Measurements from ENCODE around the gene SLC23A1. TPM values are rescaled to one million over a fixed set of nuclear protein-coding genes. Genes with fewer than 3 reads are reported as not detected.

SLC23A1 gene
- total and polyA plus RNA-seq, 9 of the 15 experiments (the other 6 are each of a cell fraction or from before 2014, with no cell fraction given) = 0.03 to 0.20 (median 0.05) TPM; not detected in 5

- FAIRE-seq (no peak), ATAC-seq (no peak), DNase-seq (ENCODE audit: extremely low read depth in 1 of 4, low spot score in 3 of 4) (no peak)
- Histone ChIP-seq H3K4me1 (replicated peaks in 1 of 2; ENCODE audit: control insufficient read depth in 2 of 2, insufficient read depth in 2 of 2, low read length in 2 of 2) (peaks cover 6 to 12% of the 10 kb centered on the region in 2 experiments; a peak in 4 of 5 replicates), H3K9ac (ENCODE audit: insufficient read depth in 1 of 2, low read depth in 2 of 2, low read length in 2 of 2) (no peak overlapping the region), H4K20me1 (replicated peaks; ENCODE audit: control insufficient read depth, insufficient read depth, low read length) (no peaks in the 10 kb centered on the region), H3K27me3 (ENCODE audit: control insufficient read depth in 2 of 2, insufficient read depth in 2 of 2, low read length in 2 of 2) (no peaks in the 10 kb centered on the region), H3K4me2 (ENCODE audit: insufficient read depth, low read length) (no peak overlapping the region), H3K9me3 (replicated peaks; ENCODE audit: control insufficient read depth, insufficient read depth, low read depth, low read length) (no peaks in the 10 kb centered on the region), H3K4me3 (no peak overlapping the region), H3K27ac (ENCODE audit: extremely low read depth, low read depth, low read length) (no peak overlapping the region), H3K36me3 (ENCODE audit: control insufficient read depth, insufficient read depth, low read length) (no peaks in the 10 kb centered on the region), H3K79me2 (ENCODE audit: control insufficient read depth, insufficient read depth, low read length) (no peaks in the 10 kb centered on the region), H2AFZ (ENCODE audit: low read depth, low read length) (no peak overlapping the region), H3K9me1 (ENCODE audit: control insufficient read depth, insufficient read depth, low read length) (no peaks in the 10 kb centered on the region)
- POLR2A ChIA-PET = interaction anchor here (0.6 to 1.8 kb wide), 4 partner anchors 8 to 107 kb away, joined by 3 to 5 read pairs (median 4); no protein-coding TSS in a partner anchor
- CTCF ChIA-PET (ENCODE audit: low intra/inter-chr PET ratio) = no interaction called here
- intact Hi-C loops (cut with micrococcal nuclease) (no loop called here), in situ Hi-C loops (cut with MboI) (no loop called here)
- no peak for TF ChIP-seq CEBPB (tag; IDR thresholded peaks at IDR 0.05)
- TF ChIP-seq ZNF644 (tag; IDR thresholded peaks at IDR 0.05; ENCODE audit: low read depth) = no peak
- TF ChIP-seq NCOA1 (IDR thresholded peaks at IDR 0.05; ENCODE audit: low read depth) = no peak
- peak; percentile 61 for TF ChIP-seq BHLHE40 (IDR thresholded peaks at IDR 0.05; ENCODE audit: low read length)
- peak; percentile 31; the same call in 1 of the 2 replicates for TF ChIP-seq USF2 (CRISPR knock-in tag; IDR thresholded peaks at IDR 0.05)
- BruUV-seq (replicated peaks) = no TSS peak
- WGBS (ENCODE audit: insufficient coverage, low coverage, missing lambda C conversion rate) = 33% methylated on average over 2 of the region's 2 CpGs
These were observed 23.9 kb upstream of the SLC23A1 start for GRCh38 chr5:139406963-139407362.

- peak overlapping the region; percentile 73 to 88 for H3K9ac ChIP-seq (ENCODE audit: insufficient read depth in 1 of 2, low read depth in 2 of 2, low read length in 2 of 2)
- intact Hi-C loops (cut with micrococcal nuclease) = loop anchor here (5.0 kb wide), 1 partner anchor 62 kb away; the partner anchor contains the start of gene PAIP2
- no peaks in the 10 kb centered on the region for H3K27me3 ChIP-seq (ENCODE audit: control insufficient read depth in 2 of 2, insufficient read depth in 2 of 2, low read length in 2 of 2)
- FAIRE-seq = no peak
- peak overlapping the region; percentile 99 for H3K4me2 ChIP-seq (ENCODE audit: insufficient read depth, low read length)
- DNase-seq (ENCODE audit: extremely low read depth in 1 of 4, low spot score in 3 of 4) = no peak
- 0 out of 3 replicates have a peak, but pooled peaks cover 2% of the 10 kb centered on the region for H3K36me3 ChIP-seq (ENCODE audit: control insufficient read depth, insufficient read depth, low read length)
- no TSS peak for BruUV-seq (replicated peaks)
- H3K4me3 ChIP-seq = peak overlapping the region; percentile 50
- H3K4me1 ChIP-seq (replicated peaks in 1 of 2; ENCODE audit: control insufficient read depth in 2 of 2, insufficient read depth in 2 of 2, low read length in 2 of 2) = peaks cover 11 to 15% of the 10 kb centered on the region in 2 experiments; a peak in 4 of 5 replicates
- H3K27ac ChIP-seq (ENCODE audit: extremely low read depth, low read depth, low read length) = peak overlapping the region; percentile 90
- H2AFZ ChIP-seq (ENCODE audit: low read depth, low read length) = peak overlapping the region; percentile 97
- no peak for ATAC-seq
- H3K79me2 ChIP-seq (ENCODE audit: control insufficient read depth, insufficient read depth, low read length) = no peaks in the 10 kb centered on the region
- ChIA-PET CTCF (ENCODE audit: low intra/inter-chr PET ratio) (no interaction called here), POLR2A (interaction anchor here (0.6 to 1.6 kb wide), 5 partner anchors 10 to 370 kb away, joined by 3 to 5 read pairs (median 3); no protein-coding TSS in a partner anchor)
- H3K9me1 ChIP-seq (ENCODE audit: control insufficient read depth, insufficient read depth, low read length) = no peaks in the 10 kb centered on the region
- H3K9me3 ChIP-seq (replicated peaks; ENCODE audit: control insufficient read depth, insufficient read depth, low read depth, low read length) = no peaks in the 10 kb centered on the region
- in situ Hi-C loops (cut with MboI) = no loop called here
- no peaks in the 10 kb centered on the region for H4K20me1 ChIP-seq (replicated peaks; ENCODE audit: control insufficient read depth, insufficient read depth, low read length)
- WGBS (ENCODE audit: insufficient coverage, low coverage, missing lambda C conversion rate) = 50% methylated on average over 5 of the region's 5 CpGs
- TF ChIP-seq HES1 (IDR thresholded peaks at IDR 0.05; ENCODE audit: low read depth) (no peak), CBX3 (IDR thresholded peaks at IDR 0.05; ENCODE audit: borderline replicate concordance in 1 of 2, low read length in 2 of 2) (no peak), TAF7 (tag; IDR thresholded peaks at IDR 0.05) (0 out of 2 replicates have a peak, but pooled peaks have one; percentile 28), ZNF121 (CRISPR knock-in tag; conservative IDR thresholded peaks at IDR 0.05) (no peak), NCOA6 (IDR thresholded peaks at IDR 0.05) (no peak), ZKSCAN3 (CRISPR knock-in tag; IDR thresholded peaks at IDR 0.05) (no peak), RB1 (IDR thresholded peaks at IDR 0.05; ENCODE audit: low read depth) (no peak), IRF1 (CRISPR knock-in tag; IDR thresholded peaks at IDR 0.05; ENCODE audit: borderline replicate concordance) (no peak)
These were observed 21.4 kb upstream of the SLC23A1 start for GRCh38 chr5:139404484-139404840.
